HFFc6 (cell line): ENCODE measurements around the gene PSMB10. TPM values are rescaled to one million over a fixed set of nuclear protein-coding genes. Genes with fewer than 3 reads are reported as not detected.
"Not testable (repeated sequence)": the region's sequence is repeated elsewhere in the genome, so short reads cannot be mapped to it uniquely, and the experiment has no call there.

ENCODE experiments used
- DNase-seq: peaks from one replicate; pipeline ENCODE4 v3.0.0-alpha.2; 2018
- H3K27ac Mint-ChIP-seq: 2 replicates; pipeline ENCODE4 v1.8.0; 2020; ENCODE audit warnings: mild to moderate bottlenecking, mixed read lengths
- H3K27me3 Mint-ChIP-seq: 2 replicates; pipeline ENCODE4 v1.8.0; 2021; ENCODE audit warnings: mild to moderate bottlenecking, moderate library complexity, mixed read lengths; ENCODE audit not compliant: insufficient read depth
- H3K36me3 Mint-ChIP-seq: 2 replicates; pipeline ENCODE4 v1.8.0; 2021; ENCODE audit warnings: low read depth, mixed read lengths
- H3K4me1 Mint-ChIP-seq: 2 replicates; pipeline ENCODE4 v1.8.0; 2020; ENCODE audit warnings: low read depth, mixed read lengths
- H3K4me3 Mint-ChIP-seq: 2 replicates; pipeline ENCODE4 v1.8.0; 2020; ENCODE audit warnings: mild to moderate bottlenecking, moderate library complexity, mixed read lengths
- H3K9me3 Mint-ChIP-seq: 2 replicates; pipeline ENCODE4 v1.8.0; 2020; ENCODE audit warnings: mild to moderate bottlenecking, mixed read lengths
- CTCF ChIP-seq: fragments of 200-600 bp; sonication (generic); IDR thresholded peaks from 2 replicates; pipeline ENCODE4 v1.5.0; 2021; ENCODE audit warnings: antibody characterized with exemption, mild to moderate bottlenecking
- total RNA-seq, 6 experiments: library from RNA; stranded (reverse); fragmentation: NEBNext Ultra II Directional; extraction: Animal tissue kit (Norgen Biotek cat#: 25700); gene quantifications; 2 replicates in 1 of 6; 3 replicates in 5 of 6; pipeline ENCODE4 v1.2.3, GENCODE V29; 2021

Gene PSMB10
- total RNA-seq, 6 experiments from 2014 or later: 36.3 to 49.7 (median 40.0) TPM

GRCh38 chr16:67977005-67977404 lies 40.4 kb upstream of the PSMB10 start:
- no peaks in the 10 kb centered on the region for H3K4me1 Mint-ChIP-seq
- H3K4me3 Mint-ChIP-seq: no peak overlapping the region
- TF ChIP-seq CTCF: no peak

GRCh38 chr16:67976205-67976604 lies 39.6 kb upstream of the PSMB10 start:
- Mint-ChIP-seq H3K4me1 (no peaks in the 10 kb centered on the region), H3K27me3 (peaks cover 16% of the 10 kb centered on the region), H3K4me3 (no peak overlapping the region), H3K36me3 (no peaks in the 10 kb centered on the region), H3K27ac (no peak overlapping the region), H3K9me3 (no peaks in the 10 kb centered on the region)
- no peak for DNase-seq
- TF ChIP-seq CTCF: no peak

More at GRCh38 chr16:67977005-67977404, 40.4 kb upstream of the PSMB10 start:
- no peak for DNase-seq
- no peak overlapping the region for H3K27ac Mint-ChIP-seq
- no peaks in the 10 kb centered on the region for H3K9me3 Mint-ChIP-seq
- no peaks in the 10 kb centered on the region for H3K36me3 Mint-ChIP-seq
- H3K27me3 Mint-ChIP-seq: peaks cover 15% of the 10 kb centered on the region

- H3K4me1 Mint-ChIP-seq: no peaks in the 10 kb centered on the region
- H3K4me3 Mint-ChIP-seq: no peak overlapping the region
- DNase-seq: no peak
- H3K9me3 Mint-ChIP-seq: no peaks in the 10 kb centered on the region
- TF ChIP-seq CTCF: no peak
- peaks cover 17% of the 10 kb centered on the region for H3K27me3 Mint-ChIP-seq
- H3K27ac Mint-ChIP-seq: no peak overlapping the region
- no peaks in the 10 kb centered on the region for H3K36me3 Mint-ChIP-seq
These were observed 38.9 kb upstream of the PSMB10 start for GRCh38 chr16:67975321-67976105.

GRCh38 chr16:67972285-67972684 lies 35.6 kb upstream of the PSMB10 start:
- H3K4me1 Mint-ChIP-seq, H3K27ac Mint-ChIP-seq: not testable (repeated sequence)

GRCh38 chr16:67971111-67971510 lies 34.5 kb upstream of the PSMB10 start:
- Mint-ChIP-seq H3K27me3 (peaks cover 12% of the 10 kb centered on the region), H3K4me3 (no peak overlapping the region), H3K9me3 (no peaks in the 10 kb centered on the region), H3K36me3 (peaks cover 13% of the 10 kb centered on the region), H3K4me1 (peaks cover 20% of the 10 kb centered on the region), H3K27ac (no peak overlapping the region)
- DNase-seq: no peak
- TF ChIP-seq CTCF: no peak

More at GRCh38 chr16:67972285-67972684, 35.6 kb upstream of the PSMB10 start:
- DNase-seq, H3K9me3 Mint-ChIP-seq, H3K4me3 Mint-ChIP-seq, H3K36me3 Mint-ChIP-seq: not testable (repeated sequence)
- H3K27me3 Mint-ChIP-seq: peaks cover 12% of the 10 kb centered on the region

GRCh38 chr16:67969254-67970039 lies 32.8 kb upstream of the PSMB10 start:
- peak overlapping the region; percentile 100 for H3K4me3 Mint-ChIP-seq
- H3K9me3 Mint-ChIP-seq: no peaks in the 10 kb centered on the region
- DNase-seq: no peak
- H3K27me3 Mint-ChIP-seq: peaks cover 8% of the 10 kb centered on the region
- peaks cover 36% of the 10 kb centered on the region for H3K4me1 Mint-ChIP-seq
- H3K36me3 Mint-ChIP-seq: peaks cover 29% of the 10 kb centered on the region
- no peak for TF ChIP-seq CTCF
- H3K27ac Mint-ChIP-seq: peak overlapping the region; percentile 80
